Neural cell (in vitro differentiated cells): ENCODE measurements around the gene RPL36. TPM values are rescaled to one million over a fixed set of nuclear protein-coding genes. Genes with fewer than 3 reads are reported as not detected.

Source experiments
- H2AFZ ChIP-seq: fragments of 200-600, 300-800 bp; sonication (generic), shearing (Covaris generic); 2 replicates; pipeline ENCODE4 v1.6.0; 2014; ENCODE audit warnings: low read depth, mild to moderate bottlenecking, antibody characterized with exemption, low read length, moderate library complexity
- H3F3A ChIP-seq: fragments of 200-600 bp; shearing (Covaris generic); 2 replicates; pipeline ENCODE4 v1.6.1; 2016; ENCODE audit warnings: mild to moderate bottlenecking, moderate library complexity, mixed read lengths, antibody characterized with exemption, low read length; ENCODE audit not compliant: insufficient read depth, poor library complexity, severe bottlenecking
- H3K27ac ChIP-seq: fragments of 200-600, 300-800 bp; sonication (generic), shearing (Covaris generic); 2 replicates; pipeline ENCODE4 v1.5.1; 2014; ENCODE audit warnings: mild to moderate bottlenecking, low read length, moderate library complexity
- H3K27me3 ChIP-seq: fragments of 300-800, 200-600 bp; sonication (generic), shearing (Covaris generic); 2 replicates; pipeline ENCODE4 v1.6.0; 2014; ENCODE audit warnings: mild to moderate bottlenecking, low read depth, low read length, moderate library complexity; ENCODE audit not compliant: insufficient read depth
- H3K36me3 ChIP-seq: fragments of 300-800, 200-600 bp; sonication (generic), shearing (Covaris generic); 2 replicates; pipeline ENCODE4 v1.5.1; 2014; ENCODE audit warnings: mild to moderate bottlenecking, antibody characterized with exemption, low read length, moderate library complexity; ENCODE audit not compliant: insufficient read depth
- H3K4me2 ChIP-seq: fragments of 300-800, 200-600 bp; sonication (generic), shearing (Covaris generic); 2 replicates; pipeline ENCODE4 v1.6.0; 2014; ENCODE audit warnings: mild to moderate bottlenecking, low read length
- H3K4me3 ChIP-seq: fragments of 300-800, 200-600 bp; sonication (generic), shearing (Covaris generic); 2 replicates; pipeline ENCODE4 v1.5.1; 2014; ENCODE audit warnings: mild to moderate bottlenecking, low read length, moderate library complexity
- H3K79me2 ChIP-seq: fragments of 200-600 bp; shearing (Covaris generic); replicated peaks from 2 replicates; pipeline ENCODE4 v1.6.0; 2014; ENCODE audit warnings: mild to moderate bottlenecking, low read length, moderate library complexity; ENCODE audit not compliant: insufficient read depth
- H3K9ac ChIP-seq: fragments of 300-800, 200-600 bp; sonication (generic), shearing (Covaris generic); 2 replicates; pipeline ENCODE4 v1.6.1; 2016; ENCODE audit warnings: mild to moderate bottlenecking, low read length, mixed read lengths
- H3K9me2 ChIP-seq: fragments of 200-600 bp; shearing (Covaris generic); 2 replicates; pipeline ENCODE4 v1.6.1; 2016; ENCODE audit warnings: mild to moderate bottlenecking, low read length, mixed read lengths; ENCODE audit not compliant: insufficient read depth
- H3K9me3 ChIP-seq: fragments of 200-600, 300-800 bp; sonication (generic), shearing (Covaris generic); 2 replicates; pipeline ENCODE4 v1.6.1; 2016; ENCODE audit warnings: mild to moderate bottlenecking, mixed run types, low read length, moderate library complexity, mixed read lengths
- H4K20me1 ChIP-seq: fragments of 200-600 bp; shearing (Covaris generic); 2 replicates; pipeline ENCODE4 v1.6.1; 2016; ENCODE audit warnings: mild to moderate bottlenecking, mixed run types; ENCODE audit not compliant: insufficient read depth
- CTCF ChIP-seq: fragments of 450-650 bp; IDR thresholded peaks from 2 replicates; pipeline ENCODE4 v1.5.1; 2014; ENCODE audit warnings: antibody characterized with exemption, mild to moderate bottlenecking, moderate library complexity; ENCODE audit not compliant: poor library complexity, severe bottlenecking
- EP300 ChIP-seq: fragments of 450-650 bp; conservative IDR thresholded peaks from 2 replicates; pipeline ENCODE4 v1.6.1; 2014; ENCODE audit warnings: antibody characterized with exemption, mild to moderate bottlenecking, moderate library complexity; ENCODE audit not compliant: poor library complexity, severe bottlenecking
- EZH2 ChIP-seq: fragments of 200-600, 300-800 bp; shearing (Covaris generic), sonication (generic); IDR thresholded peaks from 2 replicates; pipeline ENCODE4 v1.6.1; 2014; ENCODE audit warnings: antibody characterized with exemption, low read length, borderline replicate concordance, mild to moderate bottlenecking; ENCODE audit not compliant: insufficient read depth, poor library complexity, severe bottlenecking
- MXI1 ChIP-seq: fragments of 450-650 bp; conservative IDR thresholded peaks from 2 replicates; pipeline ENCODE4 v1.6.1; 2014; ENCODE audit warnings: antibody characterized with exemption, mild to moderate bottlenecking; ENCODE audit not compliant: poor library complexity, severe bottlenecking
- POLR2AphosphoS5 ChIP-seq: IDR thresholded peaks from 2 replicates; pipeline ENCODE4 v1.6.1; 2012
- RAD21 ChIP-seq: fragments of 450-650 bp; conservative IDR thresholded peaks from 2 replicates; pipeline ENCODE4 v1.6.1; 2014; ENCODE audit warnings: antibody characterized with exemption, mild to moderate bottlenecking, moderate library complexity
- SMC3 ChIP-seq: fragments of 450-650 bp; conservative IDR thresholded peaks from 2 replicates; pipeline ENCODE4 v1.6.1; 2014; ENCODE audit warnings: antibody characterized with exemption, mild to moderate bottlenecking, moderate library complexity; ENCODE audit not compliant: poor library complexity
- TAF1 ChIP-seq: IDR thresholded peaks from 2 replicates; pipeline ENCODE4 v1.6.1; 2012; ENCODE audit warnings: low read depth
- polyA plus RNA-seq: library from polyadenylated mRNA; depleted of rRNA; stranded (reverse); fragments of >200 nt; gene quantifications from 2 replicates; pipeline ENCODE4 v1.2.3, GENCODE V29; 2014
- TF ChIP-seq, protein P1 (sequence below): IDR thresholded peaks from 2 replicates; pipeline ENCODE4 v1.6.1; 2012; ENCODE audit warnings: borderline replicate concordance

The RPL36 gene
- polyA plus RNA-seq, 1 donor from 2014 or later: 358 TPM

DNA sequence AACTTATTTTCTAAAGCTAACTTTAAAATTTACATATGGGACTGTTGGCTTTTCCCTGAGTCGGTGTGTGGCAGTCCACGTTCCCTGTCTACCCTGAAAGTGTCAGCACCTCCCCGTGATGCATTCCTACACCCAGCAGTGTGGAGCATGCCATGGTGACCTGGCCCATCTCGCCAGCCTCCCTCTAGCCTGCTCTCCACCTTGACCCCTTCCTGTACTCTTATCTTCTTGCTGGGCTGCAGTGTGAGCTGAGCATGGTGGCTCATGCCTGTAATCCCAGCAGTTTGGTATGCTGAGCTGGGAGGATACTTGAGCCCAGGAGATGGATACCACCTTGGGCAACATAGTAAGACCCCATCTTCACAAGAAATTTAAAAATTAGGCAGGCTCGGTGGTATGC is 35.2 kb upstream of the RPL36 start:
- H3K79me2 ChIP-seq: no peaks in the 10 kb centered on the region
- H3K4me2 ChIP-seq: no peak overlapping the region
- H3F3A ChIP-seq: no peaks in the 10 kb centered on the region
- H3K27me3 ChIP-seq: no peaks in the 10 kb centered on the region
- H3K4me3 ChIP-seq: no peak overlapping the region
- no peaks in the 10 kb centered on the region for H3K9me2 ChIP-seq
- H2AFZ ChIP-seq: no peak overlapping the region
- no peaks in the 10 kb centered on the region for H3K9me3 ChIP-seq
- TF ChIP-seq EP300 (no peak), CTCF (no peak), SMC3 (no peak), RAD21 (no peak), POLR2AphosphoS5 (no peak), TAF1 (no peak), EZH2 (no peak), MXI1 (no peak)
- TF ChIP-seq, protein P1, sequence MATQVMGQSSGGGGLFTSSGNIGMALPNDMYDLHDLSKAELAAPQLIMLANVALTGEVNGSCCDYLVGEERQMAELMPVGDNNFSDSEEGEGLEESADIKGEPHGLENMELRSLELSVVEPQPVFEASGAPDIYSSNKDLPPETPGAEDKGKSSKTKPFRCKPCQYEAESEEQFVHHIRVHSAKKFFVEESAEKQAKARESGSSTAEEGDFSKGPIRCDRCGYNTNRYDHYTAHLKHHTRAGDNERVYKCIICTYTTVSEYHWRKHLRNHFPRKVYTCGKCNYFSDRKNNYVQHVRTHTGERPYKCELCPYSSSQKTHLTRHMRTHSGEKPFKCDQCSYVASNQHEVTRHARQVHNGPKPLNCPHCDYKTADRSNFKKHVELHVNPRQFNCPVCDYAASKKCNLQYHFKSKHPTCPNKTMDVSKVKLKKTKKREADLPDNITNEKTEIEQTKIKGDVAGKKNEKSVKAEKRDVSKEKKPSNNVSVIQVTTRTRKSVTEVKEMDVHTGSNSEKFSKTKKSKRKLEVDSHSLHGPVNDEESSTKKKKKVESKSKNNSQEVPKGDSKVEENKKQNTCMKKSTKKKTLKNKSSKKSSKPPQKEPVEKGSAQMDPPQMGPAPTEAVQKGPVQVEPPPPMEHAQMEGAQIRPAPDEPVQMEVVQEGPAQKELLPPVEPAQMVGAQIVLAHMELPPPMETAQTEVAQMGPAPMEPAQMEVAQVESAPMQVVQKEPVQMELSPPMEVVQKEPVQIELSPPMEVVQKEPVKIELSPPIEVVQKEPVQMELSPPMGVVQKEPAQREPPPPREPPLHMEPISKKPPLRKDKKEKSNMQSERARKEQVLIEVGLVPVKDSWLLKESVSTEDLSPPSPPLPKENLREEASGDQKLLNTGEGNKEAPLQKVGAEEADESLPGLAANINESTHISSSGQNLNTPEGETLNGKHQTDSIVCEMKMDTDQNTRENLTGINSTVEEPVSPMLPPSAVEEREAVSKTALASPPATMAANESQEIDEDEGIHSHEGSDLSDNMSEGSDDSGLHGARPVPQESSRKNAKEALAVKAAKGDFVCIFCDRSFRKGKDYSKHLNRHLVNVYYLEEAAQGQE: no peak
- no peak overlapping the region for H3K9ac ChIP-seq
- no peaks in the 10 kb centered on the region for H4K20me1 ChIP-seq
- no peak overlapping the region for H3K27ac ChIP-seq
- H3K36me3 ChIP-seq: no peaks in the 10 kb centered on the region

GRCh38 chr19:5655412-5655811 is 34.7 kb upstream of the RPL36 start:
- no peaks in the 10 kb centered on the region for H3K79me2 ChIP-seq
- H3K9me3 ChIP-seq: no peaks in the 10 kb centered on the region
- H3F3A ChIP-seq: no peaks in the 10 kb centered on the region
- TF ChIP-seq MXI1: no peak
- TF ChIP-seq POLR2AphosphoS5: no peak
- H3K9ac ChIP-seq: no peak overlapping the region
- H3K27me3 ChIP-seq: no peaks in the 10 kb centered on the region
- H3K9me2 ChIP-seq: no peaks in the 10 kb centered on the region
- no peak overlapping the region for H3K27ac ChIP-seq
- H3K4me2 ChIP-seq: no peak overlapping the region
- no peaks in the 10 kb centered on the region for H4K20me1 ChIP-seq
- no peaks in the 10 kb centered on the region for H3K36me3 ChIP-seq
- no peak overlapping the region for H3K4me3 ChIP-seq
- no peak overlapping the region for H2AFZ ChIP-seq

DNA sequence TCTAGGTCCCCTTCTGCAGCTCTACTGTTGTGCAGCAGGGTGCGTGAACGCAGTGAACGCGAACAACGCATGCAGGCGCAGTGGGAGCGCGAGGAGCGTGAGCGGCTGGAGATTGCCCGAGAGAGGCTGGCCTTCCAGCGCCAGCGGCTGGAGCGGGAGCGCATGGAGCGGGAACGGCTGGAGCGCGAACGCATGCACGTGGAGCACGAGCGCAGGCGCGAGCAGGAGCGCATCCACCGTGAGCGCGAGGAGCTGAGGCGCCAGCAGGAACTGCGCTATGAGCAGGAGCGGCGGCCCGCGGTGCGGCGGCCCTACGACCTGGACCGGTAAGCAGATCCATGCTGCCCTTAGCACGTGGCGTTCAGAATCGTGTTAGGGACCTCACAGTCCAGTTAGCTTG is 28.6 kb upstream of the RPL36 start:
- Histone ChIP-seq H2AFZ (no peak overlapping the region), H3K9me2 (no peaks in the 10 kb centered on the region), H3K4me3 (no peak overlapping the region), H3K79me2 (no peaks in the 10 kb centered on the region), H3K9me3 (no peaks in the 10 kb centered on the region), H3F3A (no peaks in the 10 kb centered on the region), H3K4me2 (no peak overlapping the region), H3K27ac (no peak overlapping the region), H4K20me1 (no peaks in the 10 kb centered on the region), H3K9ac (no peak overlapping the region), H3K27me3 (no peaks in the 10 kb centered on the region), H3K36me3 (no peaks in the 10 kb centered on the region)
- TF ChIP-seq EZH2: no peak
- no peak for TF ChIP-seq EP300
- no peak for TF ChIP-seq SMC3
- TF ChIP-seq POLR2AphosphoS5: no peak
- TF ChIP-seq MXI1: no peak
- no peak for TF ChIP-seq TAF1
- TF ChIP-seq, protein P1: no peak
- TF ChIP-seq RAD21: no peak
- no peak for TF ChIP-seq CTCF
